T-helper 1 cell (primary cell): ENCODE results near the gene SLC25A13.

ENCODE experiments used
- DNase-seq, 5 donors: peaks; one replicate each; pipeline ENCODE4 v3.0.0-alpha.2; 2012 to 2020

The SLC25A13 gene

GRCh38 chr7:96238976-96239766 lies 82.7 kb downstream of the SLC25A13 start:
- no peak for DNase-seq

- DNase-seq: no peak
These were observed 83.4 kb downstream of the SLC25A13 start for GRCh38 chr7:96238474-96238873.

DNA sequence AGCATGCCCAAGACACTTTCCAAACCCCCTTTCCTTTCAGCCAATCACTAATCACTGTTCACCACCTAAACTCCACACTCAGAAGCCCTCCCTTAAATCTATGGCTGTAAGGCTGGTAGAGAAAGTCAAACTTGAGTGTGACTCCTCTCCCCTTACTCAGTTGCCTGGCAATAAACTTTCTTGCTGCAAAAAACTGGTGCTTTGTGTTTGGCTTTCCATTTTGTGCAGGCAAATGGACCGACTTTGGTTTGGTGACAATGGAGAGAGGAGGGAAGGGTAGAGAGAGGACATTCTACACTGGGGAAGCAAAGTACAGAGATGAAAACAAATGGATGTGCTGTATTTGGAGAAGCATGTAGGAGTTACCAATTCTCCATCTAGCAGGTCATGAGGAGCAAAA lies 84.9 kb downstream of the SLC25A13 start:
- no peak for DNase-seq

- no peak for DNase-seq
These were observed 85.5 kb downstream of the SLC25A13 start for GRCh38 chr7:96236198-96237039.

DNA sequence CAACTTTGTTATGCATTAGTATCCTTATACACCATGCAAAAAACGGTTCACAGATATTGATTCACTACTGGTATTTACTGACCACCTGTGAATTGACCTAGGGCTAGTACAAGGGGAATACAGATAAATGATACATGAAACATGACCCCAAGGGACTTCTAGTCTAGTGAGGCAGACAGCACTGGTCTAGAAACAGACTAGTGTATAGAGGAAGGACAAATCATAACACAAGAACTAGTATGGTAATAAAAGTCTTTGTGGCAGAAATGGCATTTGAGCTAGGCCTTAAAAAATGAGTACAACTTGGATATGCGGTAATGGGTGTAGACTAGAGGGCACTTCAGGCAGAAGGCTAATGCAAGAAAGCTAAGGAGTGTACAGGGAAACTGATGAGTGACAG lies 86.6 kb downstream of the SLC25A13 start:
- DNase-seq: no peak

- DNase-seq: no peak
These were observed 88.3 kb downstream of the SLC25A13 start for GRCh38 chr7:96233528-96234154.

DNA sequence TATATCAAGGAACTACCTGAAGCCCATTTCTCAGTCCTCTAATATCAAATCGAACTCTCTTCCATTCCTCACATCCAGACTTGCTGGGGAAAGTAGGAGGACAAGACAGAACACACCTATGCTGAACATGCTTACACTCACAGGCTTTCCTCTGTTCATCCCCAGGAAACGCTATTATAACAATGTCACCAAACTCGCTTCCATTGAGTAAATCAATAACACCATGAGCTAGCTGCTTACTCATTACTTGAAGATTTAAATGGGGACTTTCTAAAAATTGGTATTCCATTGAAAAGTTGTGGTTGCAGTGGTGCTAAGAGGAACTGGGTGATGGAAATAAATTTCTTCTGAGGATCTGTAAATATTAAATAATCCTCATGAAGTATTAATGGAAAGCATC lies 88.8 kb downstream of the SLC25A13 start:
- no peak for DNase-seq

GRCh38 chr7:96228760-96229159 lies 93.1 kb downstream of the SLC25A13 start:
- DNase-seq: no peak

GRCh38 chr7:96225251-96225650 lies 96.6 kb downstream of the SLC25A13 start:
- DNase-seq: no peak

- DNase-seq: no peak
These were observed 97.2 kb downstream of the SLC25A13 start for GRCh38 chr7:96224685-96225084.

DNA sequence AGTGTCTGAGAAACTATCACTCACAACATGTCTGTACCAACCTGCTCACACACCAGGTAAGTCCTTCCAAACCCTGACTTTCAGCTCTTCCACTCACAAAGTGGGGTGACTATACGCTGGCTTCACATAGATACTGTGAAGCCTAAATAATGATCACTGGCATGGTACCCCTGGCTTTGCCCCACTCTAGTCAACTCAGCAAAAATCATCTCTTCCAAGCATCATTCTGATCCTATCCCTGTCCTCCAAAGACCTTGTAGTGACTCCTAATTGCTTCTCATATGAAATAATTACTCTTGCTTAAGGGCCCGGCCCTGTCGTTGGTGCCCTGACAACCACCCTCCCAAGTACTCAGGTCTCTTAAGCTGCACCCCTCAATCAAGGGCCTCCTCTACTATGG lies 97.8 kb downstream of the SLC25A13 start:
- no peak for DNase-seq

DNA sequence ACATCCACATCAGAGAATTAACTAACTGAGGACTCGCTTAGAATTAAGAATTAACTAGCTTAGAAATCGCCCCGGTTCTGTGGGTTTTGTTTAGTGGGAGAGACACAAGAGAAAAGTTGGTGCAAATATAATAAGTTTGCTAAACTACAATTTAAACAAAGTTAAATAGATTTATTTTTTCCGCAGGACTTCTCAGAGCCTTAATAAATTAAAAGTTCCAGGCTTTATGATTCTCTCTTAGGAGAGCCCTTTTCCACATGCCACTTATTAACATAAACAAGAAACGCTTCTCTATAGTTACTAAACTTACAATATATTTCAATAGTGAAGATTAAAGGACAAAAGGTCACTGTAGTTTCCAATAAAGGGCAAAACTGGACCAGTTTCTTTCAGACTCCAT lies 100.0 kb downstream of the SLC25A13 start:
- DNase-seq: no peak

DNA sequence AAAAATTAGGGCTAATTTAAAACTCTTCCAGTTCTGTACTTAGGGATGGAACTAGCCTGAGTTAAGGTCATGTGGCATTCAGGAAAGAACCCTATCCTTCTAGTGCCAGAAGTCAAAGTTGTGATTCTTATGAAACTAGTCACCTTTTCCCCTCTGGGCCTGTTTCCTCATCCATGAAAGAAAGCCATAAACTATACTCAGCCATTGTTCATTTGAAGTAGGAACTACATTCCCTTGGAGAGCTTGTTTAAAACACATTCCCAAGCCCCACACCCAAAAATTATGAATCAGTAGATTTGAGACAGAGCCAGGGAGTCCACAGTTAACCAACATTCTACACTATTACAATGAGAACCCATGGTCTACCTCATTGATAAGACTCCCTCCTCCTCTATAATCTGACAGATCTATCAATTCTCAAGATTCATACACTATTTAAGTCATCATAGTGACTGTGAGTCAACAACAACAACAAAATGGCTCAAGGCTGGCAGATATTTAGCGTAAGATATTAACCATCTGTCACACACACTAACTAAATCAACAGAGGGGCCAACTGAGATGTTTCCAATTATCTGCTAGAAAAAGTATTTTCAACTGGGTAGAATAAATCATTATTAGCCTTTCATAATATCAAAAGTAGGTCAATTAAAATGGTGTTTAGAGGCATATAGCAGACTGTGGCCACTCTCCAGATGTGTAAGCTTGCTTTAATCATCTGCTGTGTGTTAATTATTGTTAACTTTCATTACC lies 102.3 kb downstream of the SLC25A13 start:
- no peak for DNase-seq

- DNase-seq: no peak
These were observed 103.1 kb downstream of the SLC25A13 start for GRCh38 chr7:96218664-96219243.

GRCh38 chr7:96217147-96217546 lies 104.8 kb downstream of the SLC25A13 start:
- no peak for DNase-seq

DNA sequence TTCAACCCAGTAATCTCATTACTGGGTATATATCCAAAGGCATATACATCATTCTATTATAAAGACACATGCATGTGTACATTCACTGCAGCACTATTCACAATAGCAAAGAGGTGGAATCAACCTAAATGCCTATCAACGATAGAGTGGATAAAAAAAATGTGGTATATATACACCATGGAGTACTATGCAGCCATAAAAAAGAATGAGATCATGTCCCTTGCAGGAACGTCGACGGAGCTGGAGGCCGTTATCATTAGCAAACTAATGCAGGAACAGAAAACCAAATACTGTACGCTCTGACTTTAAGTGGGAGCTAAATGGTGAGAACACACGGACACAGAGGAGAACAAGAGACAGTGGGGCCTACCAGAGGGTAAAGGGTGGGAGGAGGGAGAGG lies 105.5 kb downstream of the SLC25A13 start:
- no peak for DNase-seq

- DNase-seq: no peak
These were observed 109.4 kb downstream of the SLC25A13 start for GRCh38 chr7:96212474-96212873.

GRCh38 chr7:96211954-96212353 lies 109.9 kb downstream of the SLC25A13 start:
- no peak for DNase-seq

GRCh38 chr7:96205665-96206064 lies 116.2 kb downstream of the SLC25A13 start:
- no peak for DNase-seq

DNA sequence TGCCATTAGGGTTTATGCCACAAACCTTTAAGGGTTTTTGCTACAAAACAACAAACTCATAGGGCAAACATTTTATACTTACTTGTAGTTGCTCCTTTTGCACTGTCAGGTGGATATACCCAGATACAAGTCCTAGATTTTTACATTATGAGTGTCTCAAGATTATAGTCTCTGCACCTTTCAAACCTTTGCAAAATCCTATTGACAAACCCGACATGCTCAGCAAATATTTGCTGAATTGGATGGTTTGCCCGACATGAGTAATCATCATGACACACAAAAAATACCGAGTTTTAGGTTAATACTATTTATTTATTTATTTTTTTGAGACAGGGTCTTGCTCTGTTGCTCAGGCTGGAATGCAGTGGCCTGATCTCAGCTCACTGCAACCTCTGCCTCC lies 117.3 kb downstream of the SLC25A13 start:
- no peak for DNase-seq

GRCh38 chr7:96203786-96204185 lies 118.1 kb downstream of the SLC25A13 start:
- DNase-seq: no peak

- no peak for DNase-seq
These were observed 119.8 kb downstream of the SLC25A13 start for GRCh38 chr7:96202102-96202501.

DNA sequence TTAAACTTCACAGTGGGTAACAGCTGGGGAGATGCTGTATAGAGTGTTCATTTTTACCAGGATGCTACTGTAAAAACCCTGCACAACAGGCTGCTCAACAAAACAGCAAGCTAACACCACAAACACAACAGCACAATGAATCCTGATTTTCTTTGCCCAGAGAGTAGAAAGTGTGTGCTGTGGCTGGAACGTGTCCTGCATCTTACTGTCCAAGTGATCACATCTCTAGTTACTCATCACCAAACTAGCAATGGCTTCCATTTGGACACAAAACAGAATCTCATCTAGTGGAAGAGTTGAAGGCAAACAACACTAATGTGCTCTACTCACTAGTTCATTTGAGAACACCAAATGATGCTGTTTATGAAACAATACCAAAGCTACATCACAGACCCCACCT lies 121.2 kb downstream of the SLC25A13 start:
- DNase-seq: no peak
